ENCODE measurements around the gene PARN.

The PARN gene

GRCh38 chr16:14531613-14532012 is 98.4 kb downstream of the PARN start:
- H3K4me3 ChIP-seq (ENCODE audit: low read depth, low read length) = no peak overlapping the region
- no peak for TF ChIP-seq CTCF (IDR thresholded peaks at IDR 0.05; ENCODE audit: low read depth, low read length)
- TF ChIP-seq MYC (IDR thresholded peaks at IDR 0.05; ENCODE audit: low read depth, low read length) = no peak
- TF ChIP-seq, protein P1, sequence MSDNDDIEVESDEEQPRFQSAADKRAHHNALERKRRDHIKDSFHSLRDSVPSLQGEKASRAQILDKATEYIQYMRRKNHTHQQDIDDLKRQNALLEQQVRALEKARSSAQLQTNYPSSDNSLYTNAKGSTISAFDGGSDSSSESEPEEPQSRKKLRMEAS (IDR thresholded peaks at IDR 0.05; ENCODE audit: low read depth, low read length) = no peak
- TF ChIP-seq POLR2A (IDR thresholded peaks at IDR 0.05; ENCODE audit: extremely low read depth, insufficient read length) = no peak
- DNase-seq (ENCODE audit: low read depth) = no peak

GRCh38 chr16:14531101-14531500 is 99.0 kb downstream of the PARN start:
- TF ChIP-seq, protein P1 (IDR thresholded peaks at IDR 0.05; ENCODE audit: low read depth, low read length) = no peak
- TF ChIP-seq POLR2A (IDR thresholded peaks at IDR 0.05; ENCODE audit: extremely low read depth, insufficient read length) = no peak
- no peak for DNase-seq (ENCODE audit: low read depth)
- no peak overlapping the region for H3K4me3 ChIP-seq (ENCODE audit: low read depth, low read length)

DNA sequence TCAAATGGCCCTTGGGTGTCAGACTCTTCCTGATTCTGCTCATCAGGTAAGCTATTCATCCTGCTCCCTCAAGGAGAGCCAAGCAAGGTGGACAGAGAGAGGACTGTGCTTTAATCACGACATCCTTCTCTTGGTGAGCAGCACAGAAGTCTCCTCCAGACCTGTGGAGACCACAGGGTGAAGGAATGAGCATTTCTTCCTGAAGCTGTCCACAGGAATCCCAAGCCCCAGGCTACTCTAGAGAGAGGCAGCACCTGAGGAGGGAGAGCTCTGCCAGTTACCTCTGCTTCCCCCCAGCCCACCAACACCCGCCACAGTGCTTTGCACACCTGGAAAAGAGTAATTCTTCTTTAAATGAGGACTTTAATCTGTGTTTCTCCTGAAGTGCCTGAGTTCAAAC is 100.0 kb downstream of the PARN start:
- TF ChIP-seq, protein P1 (IDR thresholded peaks at IDR 0.05; ENCODE audit: low read depth, low read length) = no peak
- TF ChIP-seq POLR2A (IDR thresholded peaks at IDR 0.05; ENCODE audit: extremely low read depth, insufficient read length) = no peak
- TF ChIP-seq CTCF (IDR thresholded peaks at IDR 0.05; ENCODE audit: low read depth, low read length) = no peak
- TF ChIP-seq MYC (IDR thresholded peaks at IDR 0.05; ENCODE audit: low read depth, low read length) = no peak
- DNase-seq (ENCODE audit: low read depth) = no peak
- H3K4me3 ChIP-seq (ENCODE audit: low read depth, low read length) = no peak overlapping the region

DNA sequence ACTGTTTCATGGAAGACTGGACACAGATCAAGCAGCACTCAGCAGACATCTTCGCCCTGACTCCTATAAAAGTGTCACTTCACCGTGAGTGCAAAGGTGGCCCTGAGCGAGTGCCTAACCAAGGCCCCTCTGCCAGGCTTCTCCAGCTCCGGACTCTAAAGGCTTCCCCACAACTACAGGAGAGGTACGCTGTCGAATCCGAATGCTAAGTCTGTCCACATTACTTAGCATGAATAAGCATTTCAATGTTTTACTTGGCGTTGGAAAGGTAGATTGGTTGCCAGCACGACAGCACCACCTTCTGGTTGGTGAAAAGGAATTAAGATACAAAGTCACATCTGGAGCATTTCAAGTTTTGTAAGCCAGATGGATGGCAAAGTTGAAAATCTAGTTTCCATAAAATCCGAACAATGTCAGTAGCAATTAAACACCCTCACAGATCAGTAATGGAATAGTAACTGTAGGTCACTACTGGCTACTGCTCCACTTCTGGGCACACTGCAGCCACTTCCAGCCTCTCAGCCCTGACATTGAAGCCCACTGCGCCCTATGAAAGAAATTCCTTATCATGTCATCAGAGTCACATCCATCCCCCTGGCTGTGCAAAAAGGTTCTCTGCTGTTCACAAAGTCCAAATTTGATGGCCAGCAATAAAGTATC is 100.9 kb downstream of the PARN start:
- DNase-seq (ENCODE audit: low read depth) = peak; percentile 81
- TF ChIP-seq MYC (IDR thresholded peaks at IDR 0.05; ENCODE audit: low read depth, low read length) (no peak), CTCF (IDR thresholded peaks at IDR 0.05; ENCODE audit: low read depth, low read length) (peak; percentile 57), POLR2A (IDR thresholded peaks at IDR 0.05; ENCODE audit: extremely low read depth, insufficient read length) (no peak)
- TF ChIP-seq, protein P1 (IDR thresholded peaks at IDR 0.05; ENCODE audit: low read depth, low read length) = no peak
- H3K4me3 ChIP-seq (ENCODE audit: low read depth, low read length) = no peak overlapping the region

DNA sequence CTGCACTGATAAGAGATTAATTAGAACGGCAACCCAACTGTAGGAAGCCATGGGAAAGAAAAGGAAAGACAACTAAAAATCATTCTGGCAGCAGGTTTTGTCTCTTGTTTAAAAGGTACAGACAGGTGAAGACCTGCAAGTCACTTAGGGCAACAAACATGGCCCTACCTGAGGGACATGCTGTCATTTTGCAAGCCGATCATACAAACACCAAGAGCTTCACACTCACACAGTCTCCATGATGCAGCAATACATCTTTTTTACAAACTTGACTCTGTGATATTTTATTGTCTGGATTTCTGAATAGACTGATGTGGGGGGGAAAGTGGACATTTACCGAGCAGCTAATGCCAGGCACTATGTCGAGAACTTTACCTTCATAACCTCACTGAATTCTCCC is 101.8 kb downstream of the PARN start:
- TF ChIP-seq CTCF (IDR thresholded peaks at IDR 0.05; ENCODE audit: low read depth, low read length) = no peak
- no peak for TF ChIP-seq POLR2A (IDR thresholded peaks at IDR 0.05; ENCODE audit: extremely low read depth, insufficient read length)
- TF ChIP-seq MYC (IDR thresholded peaks at IDR 0.05; ENCODE audit: low read depth, low read length) = no peak
- TF ChIP-seq, protein P1 (IDR thresholded peaks at IDR 0.05; ENCODE audit: low read depth, low read length) = no peak

DNA sequence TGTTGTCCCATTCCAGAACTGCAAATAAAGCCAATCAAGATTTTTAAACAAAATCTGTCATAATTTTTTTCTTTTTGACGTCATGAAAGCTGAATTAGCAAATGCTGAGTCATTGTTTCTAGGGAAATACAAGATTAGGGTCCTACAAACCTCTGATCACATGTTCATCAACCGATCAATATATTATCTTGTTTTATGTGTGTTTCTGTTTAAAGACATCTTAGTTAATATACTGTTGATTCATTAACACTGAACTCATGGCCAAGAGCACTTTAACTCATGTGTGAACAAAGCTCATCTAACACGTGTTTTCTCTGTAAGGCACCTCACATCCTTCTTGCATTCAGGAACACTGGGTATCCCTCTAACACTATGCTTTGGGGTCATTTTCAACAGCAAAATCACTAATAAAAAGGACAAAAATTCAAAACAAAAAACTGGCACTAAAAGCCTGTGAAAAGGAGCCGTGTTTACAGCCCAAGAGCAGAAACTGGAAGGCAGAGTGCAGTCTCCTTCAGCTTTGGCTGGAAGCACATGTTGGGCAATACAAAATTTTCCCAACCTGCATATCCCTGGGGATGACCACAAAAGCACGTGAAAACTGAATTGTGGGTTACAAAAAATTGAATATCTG is 102.5 kb downstream of the PARN start:
- no peak overlapping the region for H3K4me3 ChIP-seq (ENCODE audit: low read depth, low read length)
- no peak for TF ChIP-seq CTCF (IDR thresholded peaks at IDR 0.05; ENCODE audit: low read depth, low read length)
- TF ChIP-seq, protein P1 (IDR thresholded peaks at IDR 0.05; ENCODE audit: low read depth, low read length) = no peak
- no peak for DNase-seq (ENCODE audit: low read depth)

More for the DNA sequence above, 101.8 kb downstream of the PARN start:
- H3K4me3 ChIP-seq (ENCODE audit: low read depth, low read length) = no peak overlapping the region
- DNase-seq (ENCODE audit: low read depth) = no peak
